ENCODE measurements around the gene DAG1.

DAG1 gene

DNA sequence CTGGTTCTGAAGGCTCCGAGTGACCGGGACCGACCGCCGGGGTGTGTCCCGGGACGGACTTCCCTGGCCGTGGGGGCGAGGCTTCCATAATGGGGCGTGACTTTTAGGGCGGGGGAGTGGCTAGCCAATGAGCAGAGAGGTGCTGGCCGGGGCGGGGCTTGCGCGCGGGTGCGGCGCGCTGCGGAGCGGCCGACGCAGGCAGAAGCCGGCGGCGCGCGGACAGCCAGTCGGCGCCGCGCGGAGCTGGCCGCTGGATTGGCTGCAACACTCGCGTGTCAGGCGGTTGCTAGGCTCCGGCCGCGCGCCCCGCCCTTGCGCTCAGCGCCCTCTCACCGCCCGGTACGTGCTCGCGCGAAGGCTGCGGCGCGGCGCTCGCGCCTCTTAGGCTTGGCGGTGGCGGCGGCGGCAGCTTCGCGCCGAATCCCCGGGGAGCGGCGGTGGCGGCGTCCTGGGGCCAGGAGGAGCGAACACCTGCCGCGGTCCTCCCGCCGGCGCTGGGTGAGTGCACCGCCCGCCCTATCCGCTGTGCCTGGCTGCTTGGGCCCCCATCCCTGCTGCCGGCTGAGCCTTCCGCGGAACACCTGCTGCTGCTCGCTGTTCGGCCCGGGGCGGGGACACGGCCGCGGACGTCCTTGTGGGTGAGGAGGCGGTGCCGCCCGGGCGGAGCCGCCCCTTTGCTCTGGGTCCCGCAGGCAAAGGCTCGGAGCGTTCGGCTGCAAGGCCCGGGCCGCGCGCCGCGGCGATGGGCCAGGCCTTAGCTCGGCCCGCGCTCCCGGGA is at the start of gene DAG1:
Gene DAG1, plus strand, starts transcription at position 332 of the 778 bp plus-strand sequence. CDS start 40,268 bp downstream, outside the sequence.
- peak; percentile 88 to 93 (median 92) for DNase-seq

DNA sequence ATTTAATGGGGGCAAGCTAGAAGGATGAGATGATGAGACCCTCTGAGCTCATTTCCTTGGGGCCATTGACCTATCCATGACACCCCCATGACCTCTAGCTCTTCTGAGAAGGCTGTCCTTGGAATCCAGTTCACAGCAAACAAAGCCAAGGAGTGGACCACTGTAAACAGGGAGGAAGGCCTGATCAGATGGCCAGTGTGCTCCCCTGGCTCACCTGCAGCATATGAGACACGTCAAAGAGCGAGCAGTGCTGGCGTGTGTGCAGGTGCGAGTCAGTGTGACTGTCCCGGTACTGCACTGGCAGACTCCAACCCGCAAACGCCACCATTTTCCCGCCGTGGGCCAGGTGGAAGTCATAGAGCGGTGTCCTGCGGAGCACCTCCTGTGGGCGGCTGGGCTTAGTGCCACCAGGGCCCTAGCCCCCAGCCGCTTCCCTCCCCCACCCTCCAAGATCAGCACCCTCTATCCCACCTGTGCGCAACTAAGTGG is 48.1 kb upstream of the DAG1 start:
- DNase-seq: no peak

DNA sequence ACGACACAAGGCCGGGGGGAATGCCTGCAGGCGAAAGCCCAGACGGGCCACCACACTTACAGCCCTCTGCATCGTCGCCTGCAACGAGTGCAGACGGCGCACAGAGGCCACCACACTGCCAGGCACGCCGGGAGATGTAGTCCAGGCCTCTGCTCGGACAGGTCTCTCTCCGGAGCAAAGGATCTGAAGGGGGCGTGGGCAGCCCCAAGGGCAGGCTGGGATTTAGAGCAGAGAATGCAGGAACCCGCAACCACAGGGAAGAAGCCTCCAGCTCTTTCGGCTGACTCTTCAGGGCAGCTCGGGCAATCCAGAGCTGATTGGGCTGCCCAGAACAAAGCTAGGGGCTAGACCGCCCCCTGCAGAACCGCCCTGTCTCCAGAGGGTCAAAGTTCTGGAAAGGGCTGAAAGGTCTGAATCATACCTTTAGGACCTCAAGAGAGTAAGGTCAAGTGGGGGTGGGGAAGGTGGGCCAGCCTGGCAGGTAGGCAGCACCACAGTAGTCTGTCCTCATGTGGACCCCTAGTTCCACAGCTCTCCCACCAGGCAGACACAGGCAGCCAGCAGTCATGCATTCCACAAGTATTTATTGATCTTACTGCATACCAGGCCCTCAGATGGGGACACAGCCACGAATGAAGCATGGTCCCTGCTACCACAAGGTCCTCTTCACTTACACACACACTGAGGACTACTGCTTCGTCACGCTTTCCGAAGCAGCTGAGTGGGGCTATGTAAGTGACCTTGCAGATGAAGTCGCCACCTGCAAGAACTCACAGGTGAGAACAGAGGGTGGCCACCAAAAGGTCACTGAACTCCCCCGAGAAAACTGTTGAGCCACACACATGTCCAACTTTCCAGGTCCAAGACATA is 47.5 kb upstream of the DAG1 start, which contains the start of gene AMT:
Gene AMT, minus strand, starts transcription at position 95 of the 870 bp plus-strand sequence. Its CDS starts 23 bp downstream, at position 72.
- no peak for DNase-seq

DNA sequence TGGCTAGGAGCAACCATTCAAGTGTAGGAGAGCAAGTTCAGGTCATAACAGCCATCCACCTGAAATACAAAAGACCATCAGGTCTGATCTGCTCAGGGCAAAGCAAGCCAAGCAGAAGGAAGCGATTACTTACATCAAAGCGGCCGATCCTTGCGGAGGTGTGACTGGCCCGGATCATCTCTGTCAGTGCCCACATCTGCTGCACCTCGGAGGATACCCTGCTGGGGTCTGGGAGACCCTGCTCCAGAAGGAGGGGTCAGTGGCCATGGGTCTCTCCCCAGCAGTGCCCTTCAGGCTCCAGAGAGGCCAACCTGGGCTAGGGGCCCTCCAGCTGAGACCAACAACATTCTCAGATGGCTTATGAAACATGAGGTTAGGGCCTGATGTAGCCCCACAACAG is 45.3 kb upstream of the DAG1 start:
- DNase-seq: no peak

DNA sequence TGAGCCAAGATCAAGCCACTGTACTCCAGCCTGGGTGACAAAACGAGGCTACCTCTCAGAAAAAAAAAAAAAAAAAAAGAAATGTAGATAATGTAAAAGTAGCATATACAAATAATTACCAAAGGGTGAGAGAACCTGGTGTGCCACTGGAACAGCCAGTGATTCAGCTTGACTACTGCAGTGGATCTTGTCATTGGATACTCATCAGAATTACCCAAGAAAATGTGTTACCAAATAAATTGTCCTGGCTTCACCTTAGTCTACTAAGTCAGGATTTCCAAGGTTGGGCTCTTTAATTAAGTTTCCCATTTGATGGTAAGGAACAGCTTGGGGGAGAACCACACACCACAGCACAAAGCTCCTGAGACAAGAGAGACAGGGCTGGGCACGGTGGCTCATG is 42.5 kb upstream of the DAG1 start:
- no peak for DNase-seq

DNA sequence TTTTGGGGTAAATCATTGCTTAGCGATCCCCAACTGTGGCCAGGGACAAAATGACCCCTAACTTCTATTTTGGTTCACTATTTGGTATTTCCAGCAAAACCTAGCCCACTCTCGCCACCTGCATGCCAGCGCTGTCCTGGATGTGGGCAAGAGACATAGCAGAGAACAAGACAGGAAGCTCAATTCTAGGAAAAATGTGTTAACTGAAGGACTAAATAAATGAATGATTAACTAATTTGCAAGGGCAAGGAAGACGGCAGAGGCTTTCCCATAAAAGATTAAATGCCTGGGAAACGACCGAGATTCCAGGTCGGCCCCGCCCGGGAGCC is 41.4 kb upstream of the DAG1 start:
- no peak for DNase-seq

DNA sequence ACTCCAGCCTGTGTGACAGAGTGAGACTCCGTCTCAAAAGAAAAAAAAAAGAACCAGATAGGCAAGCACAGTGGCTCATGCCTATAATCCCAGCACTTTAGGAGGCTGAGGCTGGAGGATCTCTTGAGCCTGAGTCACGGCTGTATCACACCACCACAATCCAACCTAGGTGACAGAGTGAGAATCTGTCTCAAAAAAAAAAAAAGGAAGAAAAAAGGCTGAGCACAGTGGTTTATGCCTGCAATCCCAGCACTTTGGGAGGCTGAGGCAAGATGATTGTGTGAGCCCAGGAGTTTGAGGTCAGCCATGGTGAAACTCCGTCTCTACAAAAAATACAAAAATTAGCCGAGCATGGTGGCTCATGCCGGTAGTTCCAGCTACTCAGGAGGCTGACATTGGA is 35.3 kb upstream of the DAG1 start:
- DNase-seq: no peak

DNA sequence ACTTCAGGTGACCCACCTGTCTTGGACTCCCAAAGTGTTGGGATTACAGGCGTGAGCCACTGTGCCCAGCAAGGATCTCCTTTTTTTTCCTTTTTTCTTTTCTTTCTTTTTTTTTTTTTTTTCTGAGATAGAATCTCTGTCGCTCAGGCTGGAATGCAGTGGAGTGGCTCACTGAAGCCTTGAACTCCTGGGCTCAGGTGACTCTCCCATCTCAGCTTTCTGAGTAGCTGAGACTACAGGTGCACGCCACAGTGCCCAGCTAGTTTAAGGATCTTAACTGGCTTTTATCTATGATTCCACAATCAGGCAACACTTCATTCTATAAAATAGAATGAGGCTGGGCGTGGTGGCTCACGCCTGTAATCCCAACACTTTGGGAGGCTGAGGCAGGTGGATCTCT is 24.7 kb upstream of the DAG1 start:
- no peak for DNase-seq

DNA sequence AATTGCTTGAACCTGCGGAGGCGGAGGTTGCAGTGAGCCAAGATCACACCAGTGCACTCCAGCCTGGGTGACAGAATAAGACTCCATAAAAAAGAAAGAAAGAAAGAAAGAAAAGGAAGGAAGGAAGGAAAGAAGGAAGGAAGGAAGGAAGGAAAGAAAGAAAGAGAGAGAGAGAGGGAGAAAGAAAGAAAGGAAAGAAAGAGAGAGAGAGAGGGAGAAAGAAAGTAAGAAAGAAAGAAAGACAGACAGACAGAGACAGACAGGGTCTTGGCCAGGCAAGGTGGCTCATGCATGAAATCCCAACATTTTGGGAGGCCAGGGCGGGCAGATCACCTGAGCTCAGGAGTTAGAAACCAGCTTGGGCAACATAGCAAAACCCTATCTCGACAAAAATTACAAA is 16.4 kb upstream of the DAG1 start:
- DNase-seq: no peak

DNA sequence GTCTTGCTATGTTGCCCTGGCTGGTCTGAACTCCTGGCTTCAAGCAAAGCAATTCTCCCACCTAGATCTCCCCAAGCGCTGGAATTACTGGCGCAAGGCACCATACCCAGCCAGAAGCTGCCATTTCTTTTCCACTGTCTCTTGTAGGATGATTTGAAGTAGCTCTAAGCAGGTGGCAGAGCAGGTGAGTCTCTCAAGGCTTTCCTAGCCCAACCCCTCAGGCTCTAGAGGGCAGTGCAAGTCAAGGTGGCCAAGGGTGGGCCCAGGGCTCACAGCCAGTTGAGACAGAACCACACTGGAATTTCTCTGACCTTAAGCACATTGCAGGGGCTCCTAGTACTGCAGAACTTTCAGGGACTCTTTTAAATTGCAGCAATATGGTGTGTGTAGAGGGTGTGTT is 15.6 kb upstream of the DAG1 start:
- peak in 2 of 3 experiments; percentile 9 to 50 for DNase-seq

DNA sequence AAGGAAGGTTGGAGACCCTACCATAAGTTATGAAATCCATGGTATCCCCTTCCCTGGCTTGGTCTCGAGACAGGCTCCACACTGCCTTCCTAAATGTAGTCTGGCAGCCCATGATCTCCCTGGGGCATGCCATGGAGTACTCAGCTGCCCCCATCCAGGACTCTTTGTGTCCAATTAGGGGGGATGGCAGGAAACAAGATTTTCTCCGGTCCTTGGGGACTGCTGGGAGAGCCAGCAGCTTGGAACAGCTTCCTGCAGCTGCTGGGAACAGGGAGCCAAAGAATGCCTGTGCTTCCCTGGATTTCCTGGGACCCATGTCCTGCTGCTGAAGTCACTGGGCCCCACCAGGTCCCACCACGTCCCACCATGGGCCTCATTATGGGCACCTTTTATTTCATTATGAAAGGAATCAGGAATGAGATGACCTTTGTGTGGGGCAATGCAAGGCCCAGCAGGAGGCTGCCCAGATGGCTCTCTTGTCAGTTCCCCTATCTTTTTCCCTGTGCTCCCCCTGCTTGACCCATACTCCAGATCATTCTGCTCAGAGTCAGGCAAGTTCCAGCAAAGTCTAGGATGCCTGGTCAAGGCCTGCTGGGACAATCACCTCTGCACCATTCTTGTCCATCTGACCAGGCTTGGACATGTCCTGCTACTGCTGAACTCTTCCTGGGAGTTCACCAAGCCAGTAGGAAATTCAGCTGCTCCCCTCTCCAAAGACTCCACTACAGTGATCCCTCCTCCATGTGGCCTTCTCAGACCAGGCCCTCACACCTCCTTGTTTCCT is 15.0 kb upstream of the DAG1 start:
- DNase-seq: no peak

DNA sequence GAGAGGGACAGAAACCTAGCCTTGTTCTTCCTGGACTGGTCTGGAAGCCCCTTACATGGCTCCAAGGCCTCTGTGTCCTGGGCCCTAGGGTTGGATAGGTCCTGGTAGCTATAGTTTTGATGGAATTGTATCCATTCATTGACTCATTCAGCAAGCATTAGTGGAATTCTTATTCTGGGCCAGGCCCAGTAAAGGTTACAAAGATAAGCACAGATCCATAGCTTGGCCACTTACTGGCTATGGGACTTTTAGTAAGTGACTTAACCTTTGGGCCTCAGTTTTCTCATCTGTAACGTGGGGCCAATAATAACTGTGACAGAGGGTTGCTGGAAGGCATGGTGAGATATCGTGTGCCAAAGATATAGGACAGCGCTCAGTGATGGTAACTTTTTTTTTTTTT is 13.6 kb upstream of the DAG1 start:
- no peak for DNase-seq

DNA sequence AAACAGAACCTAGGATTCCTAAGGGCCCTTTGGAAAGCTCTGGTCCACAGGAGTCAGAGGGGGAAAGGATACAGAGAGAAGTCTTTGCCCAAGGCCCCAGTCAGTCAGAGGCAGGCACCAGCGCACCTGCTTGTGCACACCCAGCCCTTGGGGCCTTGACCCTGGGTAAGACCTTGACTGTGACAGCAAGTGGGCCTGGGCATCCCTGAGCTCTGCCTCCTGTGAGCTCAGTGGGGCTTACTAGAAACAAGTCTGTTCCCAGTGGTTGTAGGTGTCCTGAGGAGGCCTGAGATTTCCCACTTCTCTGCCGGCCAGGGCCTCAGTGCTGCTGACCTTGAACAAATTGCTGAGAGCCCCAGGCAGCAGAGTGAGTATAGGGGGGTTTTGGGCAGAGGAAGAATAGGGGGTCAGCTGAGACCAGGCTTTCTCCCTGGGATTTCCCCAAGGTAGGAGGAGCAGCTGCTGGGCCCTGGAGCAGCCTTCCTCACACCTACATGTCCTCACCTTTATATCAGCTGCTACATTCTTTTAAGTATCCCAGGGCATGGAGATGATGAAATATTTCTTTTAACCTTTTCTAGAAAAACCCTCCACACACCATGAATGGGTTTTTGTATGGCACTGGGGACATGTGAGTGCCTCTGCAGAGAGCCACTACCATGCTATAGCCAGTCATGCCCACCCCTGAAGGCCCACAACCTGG is 9.7 kb upstream of the DAG1 start:
- DNase-seq: no peak

DNA sequence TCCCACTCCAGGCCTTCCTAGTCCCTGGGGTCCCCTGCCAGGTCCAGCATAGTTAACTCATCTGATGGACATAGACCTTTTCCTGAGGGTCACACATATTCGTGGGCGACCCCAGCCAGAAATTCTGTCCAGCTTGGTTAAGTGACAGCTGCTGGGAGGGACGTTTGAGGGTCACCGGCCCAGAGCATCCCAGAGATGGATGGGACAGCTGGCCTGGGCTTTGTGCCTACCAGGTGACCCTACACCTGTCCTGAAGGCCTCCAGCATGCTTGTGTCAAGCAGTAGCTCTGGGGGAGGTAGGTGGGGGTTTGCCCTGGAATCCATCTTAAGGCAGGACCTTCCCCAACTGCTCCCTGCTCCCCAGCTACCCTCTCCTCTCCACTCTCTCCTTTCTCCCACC is 9.1 kb upstream of the DAG1 start:
- DNase-seq: no peak

DNA sequence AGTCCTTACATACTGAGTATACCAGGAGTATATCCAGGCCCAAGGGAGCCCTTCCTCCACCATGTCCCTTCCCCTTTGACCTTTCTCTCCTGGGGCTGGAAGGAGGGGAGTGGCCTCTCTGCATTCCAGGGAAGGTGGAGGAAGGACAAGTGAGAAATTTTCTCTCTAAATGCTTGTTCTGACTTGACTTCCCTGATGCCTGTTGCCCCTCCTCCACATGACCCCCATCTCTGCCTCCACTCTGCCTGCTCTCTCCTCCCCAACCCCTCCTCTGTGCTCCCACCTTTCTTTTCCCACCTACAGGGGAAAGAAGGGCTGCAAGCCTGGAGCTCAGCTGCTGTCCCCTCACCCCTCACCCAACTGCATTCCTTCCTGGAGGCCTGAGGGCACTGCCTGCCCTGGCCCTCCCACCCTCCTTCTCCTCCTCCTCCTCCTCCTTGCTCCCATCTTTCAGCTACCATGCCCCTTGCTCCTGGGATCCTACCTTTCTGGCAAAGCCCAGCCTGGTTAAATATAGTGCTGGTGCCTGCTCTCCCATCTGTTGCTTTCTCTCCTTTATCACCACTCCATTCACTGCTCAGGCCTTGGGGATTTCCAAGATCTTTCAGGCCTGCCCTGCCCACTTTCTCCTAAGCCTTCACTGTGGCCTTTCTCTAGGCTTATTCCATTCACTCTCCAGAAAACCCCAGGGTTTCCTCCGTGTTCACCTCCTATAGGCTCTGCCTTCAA is 8.5 kb upstream of the DAG1 start:
- no peak for DNase-seq

DNA sequence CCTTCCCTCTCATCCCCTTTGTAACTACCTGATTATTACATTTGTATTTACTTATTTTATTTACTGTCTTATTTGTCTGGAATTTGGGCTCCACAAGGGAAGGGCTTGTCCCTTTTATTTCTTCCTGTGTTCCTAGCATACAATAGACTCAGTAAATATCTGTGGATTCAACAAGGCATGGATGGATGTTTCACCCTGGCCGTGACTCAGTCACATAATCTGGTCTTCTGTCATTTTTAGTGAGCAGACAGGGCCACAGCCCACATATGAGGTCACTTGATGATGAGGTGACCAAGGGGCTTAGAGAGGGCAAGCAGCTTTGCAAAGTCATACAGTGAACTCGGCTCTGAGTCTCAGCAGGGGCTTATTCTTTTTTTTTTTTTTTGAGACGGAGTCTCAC is 7.8 kb upstream of the DAG1 start:
- DNase-seq: peak in 1 of 3 experiments; percentile 18

DNA sequence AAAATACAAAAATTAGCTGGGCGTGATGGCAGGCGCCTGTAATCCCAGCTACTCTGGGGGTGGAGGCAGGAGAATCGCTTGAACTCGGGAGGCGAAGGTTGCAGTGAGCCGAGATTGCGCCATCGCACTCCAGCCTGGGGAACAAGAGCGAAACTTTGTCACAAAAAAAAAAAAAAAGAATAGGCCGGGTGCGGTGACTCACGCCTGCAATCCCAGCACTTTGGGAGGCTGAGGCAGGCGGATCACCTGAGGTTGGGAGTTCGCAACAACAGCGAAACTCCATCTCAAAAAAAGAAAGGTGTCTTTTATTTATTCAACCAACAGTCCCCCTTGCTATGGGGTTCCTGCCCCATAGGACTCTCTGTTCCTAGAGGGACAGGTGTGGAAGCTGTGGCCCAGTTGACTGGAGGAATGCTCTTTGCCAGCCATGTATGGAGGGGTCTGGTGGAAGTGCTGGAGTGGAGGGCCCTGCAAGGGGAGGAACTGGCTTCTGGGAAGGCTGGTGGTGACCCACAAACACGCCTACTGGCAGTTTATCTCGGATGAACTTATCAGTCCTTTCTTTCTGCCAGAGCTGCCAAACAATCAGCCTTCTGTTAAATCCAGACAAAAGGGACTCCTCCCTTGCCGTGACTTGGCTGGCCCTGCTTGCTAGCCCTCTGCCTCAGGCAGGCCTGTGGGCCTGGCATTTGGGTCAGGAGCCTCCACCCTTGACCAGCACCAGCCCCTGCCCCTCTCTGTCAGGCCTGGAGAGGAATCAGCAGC is 4.6 kb upstream of the DAG1 start:
- no peak for DNase-seq

DNA sequence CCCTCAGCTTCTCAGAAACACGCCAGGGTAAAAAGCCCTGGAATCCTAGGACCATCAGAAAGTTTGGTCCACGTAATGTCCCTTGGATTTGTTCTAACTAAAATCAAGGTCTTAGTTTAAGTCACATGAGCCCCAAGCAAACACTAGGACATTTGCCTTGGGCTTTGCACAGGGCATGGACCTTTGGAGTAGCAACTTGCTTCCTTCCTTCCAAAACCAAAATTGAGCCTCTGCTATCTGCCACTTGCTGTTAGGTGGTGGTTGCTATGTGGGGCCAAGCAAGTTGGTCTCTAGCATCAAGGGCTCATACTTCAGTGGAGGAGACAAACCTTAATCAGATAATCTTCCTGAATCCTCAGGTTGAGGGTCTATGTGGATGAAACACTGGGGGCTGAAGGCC is 4.0 kb upstream of the DAG1 start:
- DNase-seq: no peak

DNA sequence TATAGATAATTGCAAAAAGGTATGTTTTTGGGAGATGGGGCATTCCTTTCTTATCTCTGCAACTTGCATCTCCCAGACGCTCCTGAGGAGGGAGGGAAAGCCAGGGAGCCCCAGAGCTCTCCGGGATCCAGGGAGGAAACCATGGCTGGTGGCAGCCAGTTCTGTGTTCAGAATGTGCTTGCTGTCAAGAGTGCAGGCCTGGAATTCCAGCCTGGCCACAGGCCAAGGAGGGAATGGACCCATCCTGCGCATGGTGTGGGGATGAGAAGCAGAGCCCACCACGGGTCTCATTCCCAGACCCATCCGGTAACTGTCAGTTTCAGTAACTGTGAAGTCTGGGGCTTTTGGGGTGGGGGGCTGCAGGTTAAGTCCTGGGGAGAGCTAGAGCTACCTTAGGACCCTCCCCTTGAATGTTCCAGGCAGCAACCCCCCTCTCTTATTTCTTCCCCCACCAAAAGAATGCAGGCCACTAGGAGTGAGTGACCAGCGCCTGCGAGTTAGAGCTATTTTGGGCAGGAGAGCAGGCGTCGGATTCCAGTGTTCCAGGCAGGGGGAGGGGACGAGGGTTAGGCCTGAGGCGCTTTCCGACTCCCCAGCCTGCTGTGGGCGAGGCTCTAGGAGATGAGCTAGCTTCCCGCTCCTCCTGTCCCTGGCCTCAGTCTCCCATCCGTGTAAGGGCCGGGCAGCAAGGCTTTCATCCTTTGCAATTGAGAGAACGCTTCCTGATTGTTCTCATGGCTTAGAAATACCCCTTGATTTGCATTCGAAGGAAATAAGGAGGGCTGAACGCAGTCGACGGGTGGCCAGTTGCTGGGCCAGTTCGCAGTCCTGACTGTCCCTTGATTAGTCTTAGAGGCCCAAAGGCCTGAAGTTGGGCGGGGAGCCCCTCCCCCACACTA is 781 bp upstream of the DAG1 start:
- peak; percentile 4 to 83 (median 22) for DNase-seq
